ENCODE results near the gene OR5I1. TPM values are rescaled to one million over a fixed set of nuclear protein-coding genes. Genes with fewer than 3 reads are reported as not detected.
"Not testable (repeated sequence)": the region's sequence is repeated elsewhere in the genome, so short reads cannot be mapped to it uniquely, and the experiment has no call there.

The OR5I1 gene
- total RNA-seq, 1 experiment from 2014 or later, result not detected

DNA sequence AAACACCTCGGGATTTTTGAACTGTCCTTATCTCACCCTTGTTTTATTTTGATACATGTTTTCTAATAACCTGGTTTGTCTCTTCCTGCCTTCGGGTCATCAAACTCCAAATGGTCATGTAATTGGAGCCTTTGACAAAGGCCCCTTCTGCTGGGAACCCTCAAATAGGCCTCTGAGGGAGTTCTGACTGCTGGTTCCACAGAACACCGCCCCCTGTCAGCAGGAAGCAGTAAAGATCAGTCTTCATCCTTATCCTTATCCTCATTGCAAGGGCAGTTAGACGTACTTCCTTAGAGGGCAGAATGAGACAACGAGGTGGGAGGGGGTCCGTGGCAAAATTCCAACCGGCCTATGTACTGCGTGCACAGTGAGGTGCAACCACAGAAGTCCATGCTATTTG lies 41.0 kb downstream of the OR5I1 start (continued):
- TF ChIP-seq ELF4 (CRISPR knock-in tag; IDR thresholded peaks at IDR 0.05; ENCODE audit: low read depth) (no peak), SMAD3 (CRISPR knock-in tag; IDR thresholded peaks at IDR 0.05; ENCODE audit: borderline replicate concordance) (no peak), NR2C2 (CRISPR knock-in tag; IDR thresholded peaks at IDR 0.05) (no peak)

DNA sequence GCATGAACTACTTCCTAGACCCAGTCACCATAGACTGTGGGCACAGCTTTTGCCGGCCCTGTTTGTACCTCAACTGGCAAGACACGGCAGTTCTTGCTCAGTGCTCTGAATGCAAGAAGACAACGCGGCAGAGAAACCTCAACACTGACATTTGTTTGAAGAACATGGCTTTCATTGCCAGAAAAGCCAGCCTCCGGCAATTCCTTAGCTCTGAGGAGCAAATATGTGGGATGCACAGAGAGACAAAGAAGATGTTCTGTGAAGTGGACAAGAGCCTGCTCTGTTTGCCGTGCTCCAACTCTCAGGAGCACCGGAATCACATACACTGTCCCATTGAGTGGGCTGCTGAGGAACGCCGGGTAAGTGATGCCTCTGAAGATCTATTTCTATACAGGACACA lies 50.7 kb downstream of the OR5I1 start:
- H3K27me3 Mint-ChIP-seq (ENCODE audit: low read depth); H3K4me1 Mint-ChIP-seq; H3K27ac Mint-ChIP-seq; DNase-seq (ENCODE audit: low spot score); POLR2A ChIA-PET; CTCF ChIA-PET; ATAC-seq; H3K4me3 Mint-ChIP-seq: not testable (repeated sequence)
- peaks cover 78% of the 10 kb centered on the region for H3K9me3 Mint-ChIP-seq
- H3K36me3 Mint-ChIP-seq, result peaks cover 47% of the 10 kb centered on the region

Other genes starting within 250 kb of the OR5I1 start
- gene OR5D13, start 163.0 kb downstream of the OR5I1 start, total RNA-seq (2021), result not detected in 3 replicates
- gene OR5D14, start 140.8 kb downstream of the OR5I1 start, total RNA-seq (2021), result not detected in 3 replicates
- gene OR5L1, start 125.0 kb downstream of the OR5I1 start, total RNA-seq (2021), result not detected in 3 replicates
- not detected in 3 replicates for gene OR5D18, start 116.8 kb downstream of the OR5I1 start, total RNA-seq (2021)
- gene OR5L2, start 109.2 kb downstream of the OR5I1 start, total RNA-seq (2021), result not detected in 3 replicates
- not detected in 3 replicates for gene OR5D16, start 97.6 kb downstream of the OR5I1 start, total RNA-seq (2021)
- not detected in 3 replicates for gene TRIM51, start 53.1 kb downstream of the OR5I1 start, total RNA-seq (2021)
- not detected in 3 replicates for gene OR5W2, start 21.8 kb downstream of the OR5I1 start, total RNA-seq (2021)
- 0.16 TPM in 1 of 3 replicates, not detected in the others for gene OR10AG1, start 33.5 kb upstream of the OR5I1 start, total RNA-seq (2021)
- gene OR5F1, start 58.2 kb upstream of the OR5I1 start, total RNA-seq (2021), result not detected in 3 replicates
- gene OR5AS1, start 91.3 kb upstream of the OR5I1 start, total RNA-seq (2021), result 0.02 TPM in 1 of 3 replicates, not detected in the others
- gene OR8I2, start 156.9 kb upstream of the OR5I1 start, total RNA-seq (2021), result not detected in 3 replicates
- not detected in 3 replicates for gene OR8H2, start 167.3 kb upstream of the OR5I1 start, total RNA-seq (2021)
- gene OR8H3, start 186.0 kb upstream of the OR5I1 start, total RNA-seq (2021), result not detected in 3 replicates
- gene OR8J3, start 203.8 kb upstream of the OR5I1 start, total RNA-seq (2021), result not detected in 3 replicates
- not detected in 3 replicates for gene OR8K5, start 223.9 kb upstream of the OR5I1 start, total RNA-seq (2021)
- gene OR5J2, start 240.2 kb upstream of the OR5I1 start, total RNA-seq (2021), result not detected in 3 replicates